ENCODE data around the gene PTOV1. TPM values are rescaled to one million over a fixed set of nuclear protein-coding genes. Genes with fewer than 3 reads are reported as not detected.

PTOV1 gene
- total RNA-seq, 2 donors from 2014 or later, result 64.6 to 78.0 TPM

- DNase-seq (ENCODE audit: low spot score) (no peak), ATAC-seq (no peak)
- Mint-ChIP-seq H3K4me1 (ENCODE audit: low read depth in 2 of 2) (peaks cover 33 to 44% of the 10 kb centered on the region in 2 donors), H3K27me3 (peaks cover 0 to 2% of the 10 kb centered on the region in 2 donors), H3K4me3 (peak overlapping the region; percentile 20), H3K27ac (peak overlapping the region; percentile 15), H3K36me3 (no peaks in the 10 kb centered on the region), H3K9me3 (no peaks in the 10 kb centered on the region)
Observed at GRCh38 chr19:49892716-49893115, 41.8 kb downstream of the PTOV1 start.

DNA sequence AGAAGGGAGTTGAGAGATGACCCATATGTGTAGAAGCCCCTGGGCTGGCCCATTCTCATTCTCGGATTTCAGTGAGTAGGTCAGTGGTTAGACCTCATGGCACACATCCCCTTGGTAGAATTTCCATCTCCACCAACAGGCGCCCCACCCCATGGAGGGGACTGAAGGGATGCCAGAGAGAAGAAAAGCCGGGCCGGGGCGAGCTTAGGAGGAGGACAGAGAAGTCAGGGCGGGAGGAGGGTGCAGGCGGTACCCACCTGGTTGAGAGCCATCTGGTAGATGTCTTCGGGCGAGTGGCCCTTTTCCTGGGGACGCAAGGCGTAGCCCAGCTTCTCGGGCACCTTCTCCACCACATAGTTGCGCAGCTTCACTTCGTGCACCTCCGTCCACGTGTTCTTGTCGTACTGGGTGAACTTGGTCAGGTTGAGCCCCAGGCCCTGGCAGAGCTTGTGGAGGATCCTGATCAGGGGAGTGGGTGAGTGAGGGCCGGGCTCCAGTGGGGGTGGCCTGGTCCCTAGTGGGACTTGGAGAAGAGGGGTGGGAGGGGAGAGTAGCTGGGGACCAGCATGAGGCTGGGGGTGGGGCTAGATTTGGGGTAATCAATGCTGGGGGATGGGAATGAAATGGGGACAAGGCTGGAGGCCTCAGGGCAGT, 43.2 kb downstream of the PTOV1 start:
- no peaks in the 10 kb centered on the region for H3K9me3 Mint-ChIP-seq
- H3K4me3 Mint-ChIP-seq, result peak overlapping the region; percentile 58
- ATAC-seq (no peak), DNase-seq (ENCODE audit: low spot score) (no peak)
- peaks cover 0 to 2% of the 10 kb centered on the region in 2 donors for H3K27me3 Mint-ChIP-seq
- H3K4me1 Mint-ChIP-seq (ENCODE audit: low read depth in 2 of 2), result peaks cover 36 to 47% of the 10 kb centered on the region in 2 donors
- H3K36me3 Mint-ChIP-seq, result no peaks in the 10 kb centered on the region
- peak overlapping the region in 1 of 2 donors; percentile 89 for H3K27ac Mint-ChIP-seq

GRCh38 chr19:49894879-49895565, 44.1 kb downstream of the PTOV1 start:
- H3K36me3 Mint-ChIP-seq, result no peaks in the 10 kb centered on the region
- peak overlapping the region; percentile 58 for H3K4me3 Mint-ChIP-seq
- peak overlapping the region in 1 of 2 donors; percentile 89 for H3K27ac Mint-ChIP-seq
- DNase-seq (ENCODE audit: low spot score) (no peak), ATAC-seq (peak; percentile 26 to 69)
- H3K9me3 Mint-ChIP-seq, result no peaks in the 10 kb centered on the region
- H3K27me3 Mint-ChIP-seq, result peaks cover 0 to 2% of the 10 kb centered on the region in 2 donors
- H3K4me1 Mint-ChIP-seq (ENCODE audit: low read depth in 2 of 2), result peaks cover 36 to 47% of the 10 kb centered on the region in 2 donors

DNA sequence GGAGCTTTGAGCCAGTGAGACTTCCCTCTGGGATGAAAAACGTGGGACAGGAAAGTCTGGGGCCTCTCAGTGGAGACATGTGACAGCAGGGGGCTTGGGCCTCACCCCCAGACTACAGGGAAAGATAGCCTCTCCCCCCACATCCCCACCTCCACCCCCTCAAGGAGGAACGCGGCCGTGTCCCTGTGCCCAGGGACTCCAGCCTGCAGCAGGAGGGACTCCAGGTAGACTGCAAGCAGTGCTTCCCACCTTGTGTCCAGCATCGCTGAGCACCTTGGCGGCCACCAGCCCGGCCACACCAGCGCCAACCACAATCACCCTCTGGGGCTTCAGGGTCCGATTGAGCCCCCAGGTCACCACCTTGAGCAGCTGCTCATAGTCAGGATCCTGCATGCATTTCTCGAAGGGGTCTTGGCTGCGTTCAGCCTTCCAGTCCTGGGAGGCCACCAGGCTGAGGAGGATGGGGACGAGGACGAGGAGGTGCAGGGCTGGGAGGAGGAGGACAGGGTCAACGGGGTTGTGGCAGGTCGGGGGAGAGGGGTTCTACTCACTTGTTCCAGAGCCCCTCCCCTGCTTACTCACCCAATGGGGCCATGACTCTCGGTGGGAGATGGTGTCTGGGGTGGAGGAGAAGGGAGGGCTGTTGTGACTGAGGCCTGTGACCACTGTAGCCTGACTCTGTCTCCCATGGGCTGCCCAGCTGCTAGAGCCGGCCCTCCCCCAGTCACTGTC, 44.8 kb downstream of the PTOV1 start:
- Mint-ChIP-seq H3K36me3 (no peaks in the 10 kb centered on the region), H3K27ac (peak overlapping the region; percentile 80 to 89), H3K9me3 (no peaks in the 10 kb centered on the region), H3K27me3 (peaks cover 0 to 2% of the 10 kb centered on the region in 2 donors), H3K4me1 (ENCODE audit: low read depth in 2 of 2) (peaks cover 36 to 46% of the 10 kb centered on the region in 2 donors), H3K4me3 (peak overlapping the region; percentile 91)
- ATAC-seq, result no peak
- DNase-seq (ENCODE audit: low spot score), result no peak

DNA sequence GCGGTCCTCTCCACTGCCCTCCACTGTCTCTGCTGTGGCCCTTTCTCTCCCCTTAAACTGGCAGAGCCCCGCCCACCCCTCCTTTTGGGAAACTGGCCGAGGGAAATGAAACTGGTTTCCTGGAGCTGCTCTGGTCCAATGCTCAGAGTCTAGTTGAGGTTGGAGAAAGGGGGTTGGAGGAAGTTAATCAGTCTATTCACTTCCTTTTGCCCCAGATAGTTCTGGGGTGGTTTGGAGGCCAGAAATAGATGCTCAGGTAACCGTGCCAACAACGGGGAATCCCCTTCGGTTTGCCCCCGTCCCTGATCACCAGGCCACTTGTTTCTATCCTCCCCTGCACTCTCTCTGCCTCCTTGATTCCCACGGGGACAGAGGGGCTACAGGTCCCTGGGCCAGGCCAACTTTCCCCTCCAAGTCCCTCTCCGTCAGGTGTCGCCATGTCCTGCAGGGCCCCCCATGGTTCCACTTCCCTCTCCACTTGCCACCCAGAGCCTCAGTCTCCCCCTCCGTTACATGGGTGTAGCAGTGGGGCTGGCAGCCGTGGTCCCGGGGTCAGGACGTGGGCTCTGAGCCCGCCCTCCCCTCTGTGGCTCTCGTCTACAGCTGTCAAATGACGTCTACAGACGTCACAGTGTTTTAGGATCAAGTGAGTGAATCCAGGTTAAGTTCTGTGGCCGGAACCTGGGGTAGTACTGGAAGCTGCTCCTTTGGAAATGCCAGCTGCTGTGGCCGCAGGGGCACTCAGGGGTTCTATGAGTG, 46.1 kb downstream of the PTOV1 start, which contains the start of gene IL4I1:
Gene IL4I1, minus strand, starts transcription at position 25 of the 759 bp plus-strand sequence. CDS start 727 bp downstream, outside the sequence.
- Mint-ChIP-seq H3K27me3 (peaks cover 0 to 2% of the 10 kb centered on the region in 2 donors), H3K9me3 (no peaks in the 10 kb centered on the region), H3K36me3 (no peaks in the 10 kb centered on the region), H3K4me3 (peak within 1 kb of the TSS; percentile 91), H3K4me1 (ENCODE audit: low read depth in 2 of 2) (peaks cover 36 to 42% of the 10 kb centered on the region in 2 donors), H3K27ac (peak within 1 kb of the TSS; percentile 80 to 89)
- peak; percentile 43 to 57 for ATAC-seq
- no peak for DNase-seq (ENCODE audit: low spot score)

GRCh38 chr19:49904136-49904535, 53.2 kb downstream of the PTOV1 start:
- DNase-seq (ENCODE audit: low spot score), result no peak
- Mint-ChIP-seq H3K27ac (no peak overlapping the region), H3K4me3 (no peak overlapping the region), H3K27me3 (no peaks in the 10 kb centered on the region), H3K9me3 (no peaks in the 10 kb centered on the region), H3K4me1 (ENCODE audit: low read depth in 2 of 2) (peaks cover 5% of the 10 kb centered on the region in 2 donors), H3K36me3 (no peaks in the 10 kb centered on the region)
- no peak for ATAC-seq

DNA sequence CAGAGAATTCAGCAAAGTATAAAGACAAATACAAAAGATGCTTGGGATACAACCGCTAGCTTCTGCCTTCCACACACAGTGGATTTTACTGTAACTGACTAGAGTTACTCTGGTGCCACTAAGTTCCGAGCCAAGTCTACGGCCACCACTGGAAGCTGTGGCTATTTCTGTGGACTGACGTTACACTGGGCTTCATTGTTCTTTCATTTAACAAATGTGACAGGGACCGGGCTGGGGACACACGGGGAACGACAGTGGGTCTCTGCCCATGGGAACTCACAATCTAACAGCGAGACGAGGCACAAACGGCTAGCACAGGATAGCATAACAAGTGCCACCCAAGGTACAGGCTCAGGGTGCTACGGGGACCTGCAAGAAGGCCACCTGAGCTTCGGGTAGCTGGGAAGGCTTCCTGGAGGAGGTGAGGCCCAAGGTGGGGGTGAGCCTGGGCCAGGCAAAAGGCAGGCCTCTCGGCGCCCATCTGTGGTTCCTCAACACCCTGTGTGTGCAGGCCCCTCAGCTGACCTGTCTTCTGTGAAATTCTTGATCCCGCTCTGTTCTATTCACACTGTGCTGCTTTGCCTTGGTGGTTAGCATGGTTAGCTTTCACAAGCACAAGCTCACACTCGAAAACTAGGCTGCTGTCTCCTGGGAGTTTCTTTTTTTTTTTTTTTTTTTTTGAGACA, 56.1 kb downstream of the PTOV1 start:
- Mint-ChIP-seq H3K36me3 (no peaks in the 10 kb centered on the region), H3K27ac (no peak overlapping the region), H3K9me3 (no peaks in the 10 kb centered on the region), H3K4me1 (ENCODE audit: low read depth in 2 of 2) (peaks cover 11 to 17% of the 10 kb centered on the region in 2 donors), H3K27me3 (no peaks in the 10 kb centered on the region), H3K4me3 (no peak overlapping the region)
- ATAC-seq, result no peak
- DNase-seq (ENCODE audit: low spot score), result no peak

GRCh38 chr19:49907745-49908446, 56.9 kb downstream of the PTOV1 start:
- no peak for ATAC-seq
- no peak overlapping the region for H3K4me3 Mint-ChIP-seq
- no peak overlapping the region for H3K27ac Mint-ChIP-seq
- H3K9me3 Mint-ChIP-seq, result no peaks in the 10 kb centered on the region
- H3K36me3 Mint-ChIP-seq, result no peaks in the 10 kb centered on the region
- no peak for DNase-seq (ENCODE audit: low spot score)
- no peaks in the 10 kb centered on the region for H3K27me3 Mint-ChIP-seq
- H3K4me1 Mint-ChIP-seq (ENCODE audit: low read depth in 2 of 2), result peaks cover 14 to 22% of the 10 kb centered on the region in 2 donors

DNA sequence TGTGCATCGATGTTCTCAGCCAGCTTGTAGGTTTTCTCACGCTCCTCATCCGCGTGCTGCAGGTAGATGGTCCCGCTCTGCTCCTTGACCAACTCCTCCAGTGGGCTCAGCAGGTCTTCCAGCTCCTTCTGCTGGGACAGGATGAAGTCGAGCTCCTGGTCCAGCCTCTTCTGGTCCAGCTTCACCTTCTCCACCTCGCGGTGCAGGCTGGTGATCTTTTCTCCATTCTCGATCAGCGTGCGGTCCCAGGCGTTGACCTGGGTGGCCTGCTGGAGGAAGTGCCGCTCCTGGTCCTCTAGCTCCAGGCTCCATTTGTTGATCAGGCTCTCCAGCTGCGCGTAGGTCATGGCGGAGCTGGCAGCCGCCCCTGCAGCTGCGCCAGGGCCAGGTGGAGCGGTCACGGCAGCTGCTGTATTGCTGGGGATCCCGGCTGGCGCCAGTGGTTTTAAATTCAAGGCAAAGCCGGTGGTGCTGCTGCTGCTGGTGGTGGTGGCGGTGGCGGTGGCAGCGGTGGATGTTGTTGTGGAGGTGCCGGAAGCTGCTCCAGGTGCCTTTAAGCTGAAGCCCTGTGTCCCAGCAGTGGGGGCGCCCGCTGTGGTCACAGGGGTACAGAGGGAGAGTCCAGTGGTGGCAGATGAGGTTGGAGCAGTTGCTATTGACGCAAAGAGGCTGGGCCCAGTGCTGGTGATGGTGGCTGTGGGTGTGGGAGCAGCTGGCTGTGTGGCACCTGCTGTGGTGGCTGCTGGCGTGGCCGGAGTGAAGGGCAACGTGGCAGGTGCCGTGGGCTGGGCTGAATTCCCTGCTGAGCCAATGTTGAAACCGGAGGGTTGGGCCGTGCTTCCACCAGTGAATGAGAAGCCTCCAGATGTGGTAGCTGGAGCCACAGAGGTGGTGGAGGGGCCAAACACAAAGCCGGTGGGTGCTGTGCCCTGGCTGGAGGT, 57.8 kb downstream of the PTOV1 start:
- no peaks in the 10 kb centered on the region for H3K9me3 Mint-ChIP-seq
- no peak overlapping the region for H3K4me3 Mint-ChIP-seq
- no peak overlapping the region for H3K27ac Mint-ChIP-seq
- H3K27me3 Mint-ChIP-seq, result no peaks in the 10 kb centered on the region
- peaks cover 20 to 30% of the 10 kb centered on the region in 2 donors for H3K4me1 Mint-ChIP-seq (ENCODE audit: low read depth in 2 of 2)
- DNase-seq (ENCODE audit: low spot score) (no peak), ATAC-seq (no peak)
- H3K36me3 Mint-ChIP-seq, result no peaks in the 10 kb centered on the region

GRCh38 chr19:49910179-49910578, 59.2 kb downstream of the PTOV1 start:
- peak overlapping the region in 1 of 2 donors; percentile 27 for H3K27ac Mint-ChIP-seq
- no peaks in the 10 kb centered on the region for H3K27me3 Mint-ChIP-seq
- peaks cover 1% of the 10 kb centered on the region for H3K36me3 Mint-ChIP-seq

More at GRCh38 chr19:49910179-49910578, 59.2 kb downstream of the PTOV1 start:
- Mint-ChIP-seq H3K4me1 (ENCODE audit: low read depth in 2 of 2) (peaks cover 27 to 36% of the 10 kb centered on the region in 2 donors), H3K9me3 (no peaks in the 10 kb centered on the region), H3K4me3 (no peak overlapping the region)
- ATAC-seq (no peak), DNase-seq (ENCODE audit: low spot score) (no peak)

All from natural killer cell treated with Interleukin-12 subunit alpha and Interleukin-12 subunit beta and Interleukin-15 and Interleukin-18, amount 100 ng/mL, for 72 hours (primary cell).